ENCODE measurements around the gene ADAMTS12. TPM values are rescaled to one million over a fixed set of nuclear protein-coding genes. Genes with fewer than 3 reads are reported as not detected.

The ADAMTS12 gene
- total and polyA plus RNA-seq, 2 of the 8 experiments (the other 6 are each of a cell fraction or from before 2014, with no cell fraction given): 6.4 to 12.8 TPM

DNA sequence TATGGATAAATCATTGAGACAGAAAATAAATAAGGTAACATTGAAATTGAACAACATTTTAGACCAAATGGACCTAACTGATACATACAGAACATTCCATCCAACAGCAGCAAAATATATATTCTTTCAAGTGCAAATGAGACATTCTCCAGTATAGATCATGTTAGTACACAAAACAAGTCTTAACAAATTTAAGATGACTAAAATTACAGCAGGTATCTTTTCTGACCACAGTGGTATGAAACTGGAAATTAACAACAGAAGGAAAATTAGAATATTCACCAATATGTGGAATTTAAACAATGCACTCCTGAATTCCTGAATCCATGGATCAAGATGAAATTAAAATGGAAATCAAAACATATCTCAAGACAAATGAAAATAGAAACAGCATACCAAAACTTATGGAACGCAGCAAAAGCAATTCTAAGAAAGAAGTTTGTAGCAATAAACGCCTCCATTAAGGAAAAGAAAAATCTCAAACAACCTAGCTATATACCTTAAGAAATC lies 115.6 kb downstream of the ADAMTS12 start:
- H2BK12ac ChIP-seq (ENCODE audit: low read depth, low read length): no peak overlapping the region
- H2BK15ac ChIP-seq (ENCODE audit: low read length): no peak overlapping the region
- no peaks in the 10 kb centered on the region for H3K79me2 ChIP-seq (ENCODE audit: control insufficient read depth in 1 of 2, insufficient read depth in 2 of 2, low read length in 2 of 2)
- H2AK5ac ChIP-seq (ENCODE audit: low read depth, low read length): no peak overlapping the region
- no peak overlapping the region for H2BK120ac ChIP-seq (replicated peaks; ENCODE audit: low read depth, low read length)
- H3K4me3 ChIP-seq (ENCODE audit: extremely low read depth in 1 of 4, insufficient read depth in 2 of 4, low read depth in 3 of 4, low read length in 4 of 4): no peak overlapping the region
- ChIA-PET POLR2A (ENCODE audit: partially characterized antibody) (no interaction called here), CTCF (ENCODE audit: partially characterized antibody) (no interaction called here)
- no peaks in the 10 kb centered on the region for H3K9me3 ChIP-seq (ENCODE audit: insufficient read depth in 2 of 2, low read depth in 1 of 2, low read length in 1 of 2)
- H3K79me1 ChIP-seq (ENCODE audit: low read depth, low read length): no peaks in the 10 kb centered on the region
- DNase-seq (ENCODE audit: low read depth in 1 of 2, low spot score in 2 of 2) (no peak), FAIRE-seq (no peak)
- H3K23me2 ChIP-seq (ENCODE audit: low read depth, low read length): no peaks in the 10 kb centered on the region
- H3K27ac ChIP-seq (ENCODE audit: low read depth, low read length): no peak overlapping the region
- H4K8ac ChIP-seq (ENCODE audit: extremely low read depth, insufficient read depth, low read length): no peak overlapping the region
- no peak overlapping the region for H2BK20ac ChIP-seq (ENCODE audit: low read length)
- no peak overlapping the region for H2BK5ac ChIP-seq (ENCODE audit: low read depth, low read length)
- no peak overlapping the region for H4K91ac ChIP-seq (replicated peaks; ENCODE audit: insufficient read length, low read length)
- no peak overlapping the region for H3K4me2 ChIP-seq (ENCODE audit: insufficient read depth in 1 of 2, low read depth in 2 of 2, low read length in 2 of 2)
- H3K14ac ChIP-seq (ENCODE audit: insufficient read length): no peak overlapping the region
- no peak overlapping the region for H3K23ac ChIP-seq (ENCODE audit: insufficient read length)
- no peak overlapping the region for H3K56ac ChIP-seq (replicated peaks; ENCODE audit: insufficient read length, low read depth, low read length)
- no peak overlapping the region for H3K18ac ChIP-seq (ENCODE audit: extremely low read depth, low read length)
- WGBS, 2 experiments (ENCODE audit: extremely low coverage in 1 of 2, insufficient coverage in 1 of 2, insufficient read length in 1 of 2, insufficient replicate concordance in 2 of 2, low coverage in 1 of 2, low lambda C conversion rate in 2 of 2, missing lambda C conversion rate in 1 of 2): 91% methylated on average over 2 of the region's 2 CpGs; no CpG with 5 or more reads in 1 of the 2 experiments
- H2AFZ ChIP-seq (ENCODE audit: low read length): no peak overlapping the region
- no peaks in the 10 kb centered on the region for H3K27me3 ChIP-seq (replicated peaks in 1 of 4; ENCODE audit: control insufficient read depth in 3 of 4, extremely low read depth in 1 of 4, insufficient read depth in 3 of 4, low read length in 3 of 4)
- H3K4me1 ChIP-seq (replicated peaks in 1 of 4; ENCODE audit: control insufficient read depth in 3 of 4, insufficient read depth in 4 of 4, low read length in 3 of 4): no peaks in the 10 kb centered on the region
- H3K4ac ChIP-seq (replicated peaks; ENCODE audit: insufficient read length, low read depth, low read length): no peak overlapping the region
- H4K5ac ChIP-seq (ENCODE audit: insufficient read length, low read depth, low read length): no peak overlapping the region
- H3K9ac ChIP-seq (replicated peaks in 1 of 4; ENCODE audit: extremely low read depth in 1 of 4, low read depth in 3 of 4, low read length in 3 of 4): no peak overlapping the region
- no peaks in the 10 kb centered on the region for H4K20me1 ChIP-seq (replicated peaks in 1 of 2; ENCODE audit: control insufficient read depth in 1 of 2, insufficient read depth in 2 of 2, low read length in 2 of 2)
- no peak for TF ChIP-seq CREB1 (IDR thresholded peaks at IDR 0.05)
- TF ChIP-seq EP300 (IDR thresholded peaks at IDR 0.05; ENCODE audit: borderline replicate concordance in 1 of 2, low read depth in 2 of 2, low read length in 2 of 2): no peak
- no peak for TF ChIP-seq PHF8 (conservative IDR thresholded peaks at IDR 0.05; ENCODE audit: low read depth, low read length)
- TF ChIP-seq SIRT6 (IDR thresholded peaks at IDR 0.05; ENCODE audit: low read length): no peak
- TF ChIP-seq, protein P1, sequence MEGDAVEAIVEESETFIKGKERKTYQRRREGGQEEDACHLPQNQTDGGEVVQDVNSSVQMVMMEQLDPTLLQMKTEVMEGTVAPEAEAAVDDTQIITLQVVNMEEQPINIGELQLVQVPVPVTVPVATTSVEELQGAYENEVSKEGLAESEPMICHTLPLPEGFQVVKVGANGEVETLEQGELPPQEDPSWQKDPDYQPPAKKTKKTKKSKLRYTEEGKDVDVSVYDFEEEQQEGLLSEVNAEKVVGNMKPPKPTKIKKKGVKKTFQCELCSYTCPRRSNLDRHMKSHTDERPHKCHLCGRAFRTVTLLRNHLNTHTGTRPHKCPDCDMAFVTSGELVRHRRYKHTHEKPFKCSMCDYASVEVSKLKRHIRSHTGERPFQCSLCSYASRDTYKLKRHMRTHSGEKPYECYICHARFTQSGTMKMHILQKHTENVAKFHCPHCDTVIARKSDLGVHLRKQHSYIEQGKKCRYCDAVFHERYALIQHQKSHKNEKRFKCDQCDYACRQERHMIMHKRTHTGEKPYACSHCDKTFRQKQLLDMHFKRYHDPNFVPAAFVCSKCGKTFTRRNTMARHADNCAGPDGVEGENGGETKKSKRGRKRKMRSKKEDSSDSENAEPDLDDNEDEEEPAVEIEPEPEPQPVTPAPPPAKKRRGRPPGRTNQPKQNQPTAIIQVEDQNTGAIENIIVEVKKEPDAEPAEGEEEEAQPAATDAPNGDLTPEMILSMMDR (IDR thresholded peaks at IDR 0.05; ENCODE audit: control extremely low read depth in 1 of 3, insufficient read depth in 1 of 3, low read depth in 1 of 3, low read length in 3 of 3): no peak
- TF ChIP-seq, protein P2, sequence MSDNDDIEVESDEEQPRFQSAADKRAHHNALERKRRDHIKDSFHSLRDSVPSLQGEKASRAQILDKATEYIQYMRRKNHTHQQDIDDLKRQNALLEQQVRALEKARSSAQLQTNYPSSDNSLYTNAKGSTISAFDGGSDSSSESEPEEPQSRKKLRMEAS (IDR thresholded peaks at IDR 0.05): no peak
- TF ChIP-seq SUZ12 (IDR thresholded peaks at IDR 0.05; ENCODE audit: low read length): no peak
- no peaks in the 10 kb centered on the region for H3K36me3 ChIP-seq (ENCODE audit: control insufficient read depth in 2 of 4, insufficient read depth in 4 of 4, low read length in 3 of 4)

Measured in H1 (cell line).